Measurements from ENCODE around the gene DTWD2. TPM values are rescaled to one million over a fixed set of nuclear protein-coding genes. Genes with fewer than 3 reads are reported as not detected.
"Not testable (repeated sequence)": the region's sequence is repeated elsewhere in the genome, so short reads cannot be mapped to it uniquely, and the experiment has no call there.

The DTWD2 gene
- total and polyA plus RNA-seq, 5 experiments from 2014 or later = 2.9 to 5.2 (median 3.8) TPM

- Mint-ChIP-seq H3K9me3 (peaks cover 0 to 36% (median 14%) of the 10 kb centered on the region in 9 donors), H3K4me1 (peaks cover 0 to 3% (median 0%) of the 10 kb centered on the region in 4 donors), H3K27ac (no peak overlapping the region), H3K27me3 (no peaks in the 10 kb centered on the region), H3K4me3 (no peak overlapping the region), H3K36me3 (peaks cover 7 to 40% (median 19%) of the 10 kb centered on the region in 3 donors)
- no peak for DNase-seq
- POLR2A ChIA-PET = no interaction called here
- ATAC-seq = no peak
Observed at GRCh38 chr5:118883362-118883761, 105.0 kb downstream of the DTWD2 start.

- Mint-ChIP-seq H3K27me3 (no peaks in the 10 kb centered on the region), H3K4me1 (peaks cover 0 to 3% (median 0%) of the 10 kb centered on the region in 4 donors), H3K4me3 (no peak overlapping the region), H3K27ac (no peak overlapping the region), H3K36me3 (peaks cover 11 to 47% (median 26%) of the 10 kb centered on the region in 3 donors), H3K9me3 (peaks cover 0 to 43% (median 20%) of the 10 kb centered on the region in 9 donors)
- DNase-seq = no peak
- POLR2A ChIA-PET = no interaction called here
- no peak for ATAC-seq
Observed at GRCh38 chr5:118882666-118883065, 105.7 kb downstream of the DTWD2 start.

- H3K4me3 Mint-ChIP-seq, POLR2A ChIA-PET: not testable (repeated sequence)
- peaks cover 23 to 84% (median 55%) of the 10 kb centered on the region in 9 donors for H3K9me3 Mint-ChIP-seq
Observed at GRCh38 chr5:118876852-118877251, 111.5 kb downstream of the DTWD2 start.

DNA sequence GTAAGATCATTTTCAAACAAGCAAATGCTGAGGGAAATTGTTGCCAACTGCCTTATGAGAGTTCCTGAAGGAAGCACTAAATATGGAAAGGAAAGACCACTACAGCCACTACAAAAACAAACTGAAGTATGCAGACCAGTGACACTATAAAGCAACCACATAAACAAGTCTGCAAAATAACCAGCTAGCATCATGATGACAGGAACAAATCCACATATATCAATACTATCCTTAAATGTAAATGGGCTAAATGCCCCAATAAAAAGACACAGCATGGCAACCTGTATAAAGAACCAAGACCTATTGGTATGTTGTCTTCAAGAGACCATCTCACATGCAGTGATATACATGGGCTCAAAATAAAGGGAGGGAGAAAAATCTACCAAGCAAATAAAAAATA, 113.2 kb downstream of the DTWD2 start:
- H3K4me3 Mint-ChIP-seq = no peak overlapping the region
- H3K27ac Mint-ChIP-seq = no peak overlapping the region
- ATAC-seq (no peak), DNase-seq (no peak)
- no peaks in the 10 kb centered on the region for H3K27me3 Mint-ChIP-seq
- peaks cover 25 to 86% (median 57%) of the 10 kb centered on the region in 9 donors for H3K9me3 Mint-ChIP-seq
- peaks cover 0 to 3% (median 0%) of the 10 kb centered on the region in 4 donors for H3K4me1 Mint-ChIP-seq
- peaks cover 49 to 80% (median 59%) of the 10 kb centered on the region in 3 donors for H3K36me3 Mint-ChIP-seq
- POLR2A ChIA-PET = no interaction called here

More at GRCh38 chr5:118876852-118877251, 111.5 kb downstream of the DTWD2 start:
- H3K36me3 Mint-ChIP-seq = peaks cover 41 to 77% (median 57%) of the 10 kb centered on the region in 3 donors
- not testable (repeated sequence) for H3K27ac Mint-ChIP-seq, ATAC-seq, H3K27me3 Mint-ChIP-seq, DNase-seq, H3K4me1 Mint-ChIP-seq

DNA sequence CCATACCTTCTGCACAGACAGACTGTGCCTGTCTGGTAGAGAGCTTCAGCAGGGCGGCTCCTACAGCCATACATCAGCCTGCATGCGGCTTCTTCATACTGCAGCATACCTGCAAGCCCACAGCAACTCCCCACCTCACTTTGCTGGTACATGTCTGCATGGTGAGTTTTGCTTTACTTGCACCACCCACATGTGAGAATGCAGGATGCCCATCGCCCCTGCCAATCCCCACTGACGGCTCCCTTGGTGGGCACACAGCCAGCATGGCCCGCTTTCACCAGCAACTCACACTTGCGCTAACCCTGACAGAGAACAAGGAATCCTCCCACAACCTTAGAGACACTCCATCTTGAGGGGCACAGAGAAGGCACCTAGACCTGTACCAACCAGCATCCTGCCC, 114.9 kb downstream of the DTWD2 start:
- POLR2A ChIA-PET = no interaction called here

GRCh38 chr5:118863345-118863744, 125.0 kb downstream of the DTWD2 start:
- H3K27me3 Mint-ChIP-seq = no peaks in the 10 kb centered on the region
- H3K9me3 Mint-ChIP-seq = peaks cover 0 to 8% (median 4%) of the 10 kb centered on the region in 9 donors
- ATAC-seq = no peak
- H3K36me3 Mint-ChIP-seq = peaks cover 15 to 46% (median 19%) of the 10 kb centered on the region in 3 donors
- POLR2A ChIA-PET = no interaction called here
- no peak overlapping the region for H3K27ac Mint-ChIP-seq
- no peak for DNase-seq
- H3K4me3 Mint-ChIP-seq = no peak overlapping the region
- peaks cover 0 to 2% (median 0%) of the 10 kb centered on the region in 4 donors for H3K4me1 Mint-ChIP-seq

More for the DNA sequence above, 114.9 kb downstream of the DTWD2 start:
- H3K4me3 Mint-ChIP-seq = no peak overlapping the region
- H3K27me3 Mint-ChIP-seq = no peaks in the 10 kb centered on the region
- no peak overlapping the region for H3K27ac Mint-ChIP-seq
- H3K4me1 Mint-ChIP-seq = peaks cover 0 to 3% (median 0%) of the 10 kb centered on the region in 4 donors
- H3K36me3 Mint-ChIP-seq = peaks cover 49 to 82% (median 64%) of the 10 kb centered on the region in 3 donors
- ATAC-seq (no peak), DNase-seq (no peak)
- peaks cover 28 to 69% (median 55%) of the 10 kb centered on the region in 9 donors for H3K9me3 Mint-ChIP-seq

DNA sequence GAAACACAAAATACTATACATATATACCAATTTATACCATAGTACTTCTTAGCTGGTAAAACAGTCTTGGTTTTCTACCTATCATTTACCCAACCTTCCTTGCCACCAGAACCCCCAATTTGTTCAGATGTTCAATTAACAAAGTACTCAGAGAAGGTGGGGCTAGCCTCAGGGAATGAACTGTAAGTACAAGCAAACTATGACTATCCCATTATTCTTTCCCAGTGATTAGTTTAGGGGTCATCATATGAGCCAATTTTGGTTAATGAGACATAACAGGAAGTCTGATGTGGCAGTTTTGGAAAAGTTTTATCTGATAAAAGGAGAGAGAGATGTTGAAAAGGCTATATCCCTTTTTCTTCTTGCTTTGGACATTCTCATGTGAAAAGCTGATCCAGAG, 125.8 kb downstream of the DTWD2 start:
- POLR2A ChIA-PET = no interaction called here
- peaks cover 15 to 42% (median 17%) of the 10 kb centered on the region in 3 donors for H3K36me3 Mint-ChIP-seq
- ATAC-seq = no peak
- H3K4me3 Mint-ChIP-seq = no peak overlapping the region
- no peaks in the 10 kb centered on the region for H3K27me3 Mint-ChIP-seq
- H3K4me1 Mint-ChIP-seq = no peaks in the 10 kb centered on the region
- DNase-seq = no peak
- H3K27ac Mint-ChIP-seq = no peak overlapping the region
- peaks cover 0 to 7% (median under 1%) of the 10 kb centered on the region in 9 donors for H3K9me3 Mint-ChIP-seq

DNA sequence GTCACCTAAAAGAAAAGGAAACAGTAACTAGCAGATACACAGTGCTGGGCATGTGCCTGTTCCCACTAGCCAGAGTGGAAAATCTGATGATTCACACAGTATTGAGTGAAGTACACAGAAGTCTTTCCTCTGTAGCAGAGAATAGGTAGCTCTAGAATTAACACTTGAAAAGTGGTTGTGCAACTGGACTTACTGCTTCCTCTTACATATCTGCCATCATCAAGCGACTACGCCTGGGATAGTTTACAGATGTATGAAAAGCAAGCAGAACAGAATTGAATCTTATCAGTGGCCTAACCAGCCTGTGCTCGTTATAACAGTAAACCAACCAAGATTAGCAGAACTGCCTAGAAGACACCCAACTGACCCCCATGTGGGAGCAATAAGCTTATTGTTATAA, 130.6 kb downstream of the DTWD2 start:
- H3K4me1 Mint-ChIP-seq = no peaks in the 10 kb centered on the region
- H3K9me3 Mint-ChIP-seq = peaks cover 0 to 15% (median 7%) of the 10 kb centered on the region in 9 donors
- peaks cover 10 to 24% (median 21%) of the 10 kb centered on the region in 3 donors for H3K36me3 Mint-ChIP-seq
- POLR2A ChIA-PET = no interaction called here
- no peak overlapping the region for H3K27ac Mint-ChIP-seq
- H3K4me3 Mint-ChIP-seq = no peak overlapping the region
- no peaks in the 10 kb centered on the region for H3K27me3 Mint-ChIP-seq
- DNase-seq = no peak
- ATAC-seq = no peak

GRCh38 chr5:118854819-118855218, 133.5 kb downstream of the DTWD2 start:
- no peak overlapping the region for H3K4me3 Mint-ChIP-seq
- no peak overlapping the region for H3K27ac Mint-ChIP-seq
- peaks cover 0 to 33% (median 18%) of the 10 kb centered on the region in 9 donors for H3K9me3 Mint-ChIP-seq
- H3K36me3 Mint-ChIP-seq = peaks cover 3 to 22% (median 18%) of the 10 kb centered on the region in 3 donors
- POLR2A ChIA-PET = no interaction called here
- DNase-seq (no peak), ATAC-seq (no peak)
- H3K27me3 Mint-ChIP-seq = no peaks in the 10 kb centered on the region
- H3K4me1 Mint-ChIP-seq = no peaks in the 10 kb centered on the region

DNA sequence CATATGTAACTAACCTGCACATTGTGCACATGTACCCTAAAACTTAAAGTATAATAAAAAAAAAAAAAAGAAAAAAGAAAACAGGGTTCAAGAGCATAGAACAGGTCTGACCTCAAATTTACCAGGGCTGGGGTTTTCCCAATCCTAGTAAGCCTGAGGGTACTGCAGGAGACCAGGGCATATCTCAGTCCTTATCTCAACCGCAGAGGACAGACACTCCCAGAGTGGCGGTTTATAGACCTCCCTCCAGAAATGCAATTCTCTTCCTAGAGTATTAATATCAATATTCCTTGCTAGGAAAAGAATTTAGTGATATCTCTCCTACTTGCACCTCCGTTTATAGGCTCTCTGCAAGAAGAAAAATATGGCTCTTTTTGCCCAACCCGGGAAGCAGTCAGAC, 136.6 kb downstream of the DTWD2 start:
- H3K9me3 Mint-ChIP-seq = peaks cover 0 to 40% (median 18%) of the 10 kb centered on the region in 9 donors
- H3K27me3 Mint-ChIP-seq, ATAC-seq, DNase-seq, H3K27ac Mint-ChIP-seq, H3K4me3 Mint-ChIP-seq, H3K4me1 Mint-ChIP-seq, POLR2A ChIA-PET: not testable (repeated sequence)
- H3K36me3 Mint-ChIP-seq = peaks cover 16 to 34% (median 32%) of the 10 kb centered on the region in 3 donors

GRCh38 chr5:118849507-118849906, 138.8 kb downstream of the DTWD2 start:
- H3K4me3 Mint-ChIP-seq, H3K27ac Mint-ChIP-seq, H3K4me1 Mint-ChIP-seq, ATAC-seq, DNase-seq, H3K27me3 Mint-ChIP-seq, POLR2A ChIA-PET: not testable (repeated sequence)
- peaks cover 0 to 40% (median 18%) of the 10 kb centered on the region in 9 donors for H3K9me3 Mint-ChIP-seq
- peaks cover 28 to 48% (median 34%) of the 10 kb centered on the region in 3 donors for H3K36me3 Mint-ChIP-seq

GRCh38 chr5:118844351-118844750, 144.0 kb downstream of the DTWD2 start:
- POLR2A ChIA-PET = no interaction called here
- DNase-seq (no peak), ATAC-seq (no peak)
- H3K27ac Mint-ChIP-seq = no peak overlapping the region
- H3K27me3 Mint-ChIP-seq = no peaks in the 10 kb centered on the region
- no peaks in the 10 kb centered on the region for H3K4me1 Mint-ChIP-seq
- H3K4me3 Mint-ChIP-seq = no peak overlapping the region
- peaks cover 0 to 7% (median 1%) of the 10 kb centered on the region in 9 donors for H3K9me3 Mint-ChIP-seq
- peaks cover 12 to 50% (median 36%) of the 10 kb centered on the region in 3 donors for H3K36me3 Mint-ChIP-seq

- Mint-ChIP-seq H3K9me3 (peaks cover 0 to 3% (median 0%) of the 10 kb centered on the region in 9 donors), H3K4me3 (no peak overlapping the region), H3K27ac (no peak overlapping the region), H3K36me3 (peaks cover 0 to 45% (median 13%) of the 10 kb centered on the region in 3 donors), H3K4me1 (no peaks in the 10 kb centered on the region), H3K27me3 (no peaks in the 10 kb centered on the region)
- ATAC-seq (no peak), DNase-seq (no peak)
- POLR2A ChIA-PET = no interaction called here
Observed at GRCh38 chr5:118834710-118835109, 153.6 kb downstream of the DTWD2 start.

DNA sequence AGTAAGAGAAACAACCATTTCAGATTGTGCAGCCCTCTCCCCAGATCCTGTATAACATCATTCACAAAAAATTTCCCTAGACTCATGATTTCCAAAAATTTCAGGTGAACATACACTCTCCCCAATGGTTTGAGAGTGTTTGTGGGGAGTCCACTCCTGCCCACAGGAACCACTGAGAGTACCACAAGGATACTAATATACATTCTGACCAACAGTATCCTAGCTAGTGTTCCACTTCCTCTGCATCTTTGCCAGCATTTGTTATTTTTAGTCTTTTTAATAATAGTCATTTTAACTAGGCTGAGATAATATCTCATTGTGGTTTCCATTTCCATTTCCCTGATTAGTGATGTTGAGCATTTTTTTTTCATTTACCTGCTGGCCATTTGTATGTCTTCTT, 155.4 kb downstream of the DTWD2 start:
- Mint-ChIP-seq H3K4me1 (no peaks in the 10 kb centered on the region), H3K4me3 (no peak overlapping the region), H3K36me3 (peaks cover 0 to 43% (median 10%) of the 10 kb centered on the region in 3 donors), H3K9me3 (peaks cover 0 to 3% (median 0%) of the 10 kb centered on the region in 9 donors), H3K27me3 (no peaks in the 10 kb centered on the region), H3K27ac (no peak overlapping the region)
- POLR2A ChIA-PET = no interaction called here
- DNase-seq = no peak
- ATAC-seq = no peak
